HepG2 (cell line): ENCODE results near the gene KLF15. TPM values are rescaled to one million over a fixed set of nuclear protein-coding genes. Genes with fewer than 3 reads are reported as not detected.
A peak's percentile ranks its signal among the peaks of the same experiment; 100 is the strongest.

Source experiments
- ARID2 ChIP-seq: sonication (generic); formaldehyde crosslinking; IDR thresholded peaks from 2 replicates; pipeline ENCODE4 v1.8.1; 2022; ENCODE audit warnings: mild to moderate bottlenecking, missing genetic modification reagents, borderline replicate concordance
- ARNT2 ChIP-seq: sonication (generic); formaldehyde crosslinking; IDR thresholded peaks from 2 replicates; pipeline ENCODE4 v1.8.0; 2022; ENCODE audit warnings: mild to moderate bottlenecking, low read depth, missing genetic modification reagents, moderate library complexity
- DPF2 ChIP-seq: sonication (generic); formaldehyde crosslinking; IDR thresholded peaks from 2 replicates; pipeline ENCODE4 v1.4.0; 2020; ENCODE audit warnings: mild to moderate bottlenecking, low read depth, missing genetic modification reagents, borderline replicate concordance
- ETV5 ChIP-seq: IDR thresholded peaks from 2 replicates; pipeline ENCODE4 v1.6.1; 2018; ENCODE audit warnings: missing biosample characterization, missing genetic modification reagents, inconsistent platforms, borderline replicate concordance
- FOXA1 ChIP-seq, 2 experiments: fragments of 450-650 bp in 1 of 2; sonication (generic) in 1 of 2; formaldehyde crosslinking in 1 of 2; IDR thresholded peaks; 2 replicates each; pipeline versions ENCODE4 v1.4.0 to v1.6.1; 2016 to 2020; ENCODE audit warnings: missing genetic modification reagents in 1 of 2
- HNF4A ChIP-seq: sonication (generic); formaldehyde crosslinking; IDR thresholded peaks from 2 replicates; pipeline ENCODE4 v1.4.0; 2020; ENCODE audit warnings: missing genetic modification reagents
- KDM5A ChIP-seq: fragments of 200-600 bp; sonication (generic); IDR thresholded peaks from 2 replicates; pipeline ENCODE4 v1.7.0; 2018; ENCODE audit warnings: antibody characterized with exemption, mild to moderate bottlenecking, low read length, borderline replicate concordance
- NRL ChIP-seq: sonication (generic); formaldehyde crosslinking; IDR thresholded peaks from 2 replicates; pipeline ENCODE4 v1.5.0; 2020; ENCODE audit warnings: missing genetic modification reagents, mild to moderate bottlenecking, moderate library complexity, borderline replicate concordance
- SAP130 ChIP-seq: IDR thresholded peaks from 2 replicates; pipeline ENCODE4 v1.6.1; 2016; ENCODE audit warnings: low read depth
- SKI ChIP-seq: fragments of 450-650 bp; IDR thresholded peaks from one replicate; pipeline ENCODE4 v1.6.1; 2018; ENCODE audit warnings: mild to moderate bottlenecking; ENCODE audit not compliant: partially characterized antibody
- SYNCRIP ChIP-seq: fragments of 200-400 bp; formaldehyde crosslinking; IDR thresholded peaks from 2 replicates; pipeline ENCODE4 v1.6.1; 2018; ENCODE audit warnings: mild to moderate bottlenecking, low read depth, low read length; ENCODE audit not compliant: insufficient read depth
- ZBTB21 ChIP-seq: sonication (generic); formaldehyde crosslinking; IDR thresholded peaks from 2 replicates; pipeline ENCODE4 v1.4.0; 2020; ENCODE audit warnings: missing genetic modification reagents
- ZMYM3 ChIP-seq: sonication (generic); formaldehyde crosslinking; IDR thresholded peaks from 2 replicates; pipeline ENCODE4 v1.5.1; 2020; ENCODE audit warnings: mild to moderate bottlenecking, missing genetic modification reagents
- ZNF20 ChIP-seq: sonication (generic); formaldehyde crosslinking; IDR thresholded peaks from 2 replicates; pipeline ENCODE4 v1.4.0; 2020; ENCODE audit warnings: mild to moderate bottlenecking, moderate library complexity, missing genetic modification reagents
- ZNF234 ChIP-seq: sonication (generic); formaldehyde crosslinking; conservative IDR thresholded peaks from 2 replicates; pipeline ENCODE4 v1.5.1; 2020; ENCODE audit warnings: mild to moderate bottlenecking, missing genetic modification reagents
- ZNF501 ChIP-seq: sonication (generic); formaldehyde crosslinking; IDR thresholded peaks from 2 replicates; pipeline ENCODE4 v1.5.1; 2020; ENCODE audit warnings: mild to moderate bottlenecking, moderate library complexity, missing genetic modification reagents
- ZNF546 ChIP-seq: sonication (generic); formaldehyde crosslinking; conservative IDR thresholded peaks from 2 replicates; pipeline ENCODE4 v1.8.1; 2023; ENCODE audit warnings: mild to moderate bottlenecking, missing genetic modification reagents
- polyA plus RNA-seq, 8 experiments: library from polyadenylated mRNA; depleted of rRNA in 3 of 8; stranded (reverse) in 7 of 8; unstranded in 1 of 8; fragments of >200 nt; fragmentation: Illumina TruSeq in 4 of 8; extraction: Trizol in 4 of 8; gene quantifications; 2 replicates each; pipeline versions ENCODE4 v1.2.1 to v1.2.3, GENCODE V29; 2011 to 2016; ENCODE audit warnings: low read depth in 4 of 8, missing spikeins in 1 of 8, mixed read lengths in 1 of 8; ENCODE audit not compliant: insufficient read depth in 1 of 8
- total RNA-seq, 5 experiments: library from RNA; depleted of rRNA; stranded (reverse); fragments of >200 nt; fragmentation: Illumina TruSeq; extraction: Trizol; gene quantifications; 2 replicates each; pipeline ENCODE4 v1.2.3, GENCODE V29; 2016; ENCODE audit warnings: low read depth in 1 of 5
- TF ChIP-seq, protein P1 (sequence below): IDR thresholded peaks from 2 replicates; pipeline ENCODE4 v1.6.1; 2012; ENCODE audit warnings: low read length, improper control_type of control experiment
- TF ChIP-seq, protein P2 (sequence below): sonication (generic); formaldehyde crosslinking; IDR thresholded peaks from 2 replicates; pipeline ENCODE4 v1.5.0; 2020; ENCODE audit warnings: mild to moderate bottlenecking, missing genetic modification reagents
- TF ChIP-seq, protein P3 (sequence below): sonication (generic); formaldehyde crosslinking; IDR thresholded peaks from 2 replicates; pipeline ENCODE4 v1.9.0; 2021; ENCODE audit warnings: missing genetic modification reagents, borderline replicate concordance

KLF15 gene
- total and polyA plus RNA-seq, 2 of the 13 experiments (the other 11 are each of a cell fraction or from before 2014, with no cell fraction given): 7.1 to 7.8 TPM

DNA sequence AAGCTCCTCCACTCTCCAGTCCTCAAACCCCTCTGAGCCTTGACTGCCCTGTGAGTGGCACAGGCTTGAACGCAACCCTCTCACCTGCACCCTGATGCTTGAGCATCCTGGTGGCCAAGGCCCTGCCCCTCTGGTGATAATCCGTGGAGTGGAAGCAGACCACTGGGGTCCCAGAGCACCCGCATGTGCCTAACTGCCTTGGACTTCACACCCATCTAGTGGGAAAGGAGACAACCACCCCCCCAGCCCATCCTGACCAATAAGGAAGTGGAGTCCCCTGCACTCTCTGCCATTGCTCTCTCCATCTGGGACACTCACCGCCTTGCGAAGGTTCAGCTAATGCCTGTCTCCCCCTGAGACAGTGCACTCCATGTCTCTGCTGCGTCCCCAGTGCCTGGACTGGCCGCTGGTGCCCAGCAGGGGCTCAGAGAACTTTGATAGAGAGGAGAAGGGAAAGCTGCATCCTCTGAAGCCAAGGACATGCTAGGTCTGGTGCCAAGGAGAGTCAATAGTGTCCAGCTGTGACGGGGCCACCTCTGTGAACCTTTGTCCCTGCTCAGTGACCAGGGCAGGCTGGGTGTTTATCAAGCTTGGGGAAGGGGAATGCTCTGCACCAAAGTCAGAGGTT lies 3.4 kb downstream of the KLF15 start (continued):
- TF ChIP-seq ZBTB21 (CRISPR knock-in tag) (no peak), ZMYM3 (CRISPR knock-in tag) (no peak), ARNT2 (no peak), HNF4A (CRISPR knock-in tag) (peak; percentile 79), FOXA1 (IDR thresholded peaks at IDR 0.05) (no peak), FOXA1 (CRISPR knock-in tag; IDR thresholded peaks at IDR 0.05) (peak; percentile 50; the same call in 1 of the 2 replicates), KDM5A (no peak), NRL (0 out of 2 replicates have a peak, but pooled peaks have one; percentile 26), SKI (no peak), ZNF546 (CRISPR knock-in tag) (no peak), ZNF20 (CRISPR knock-in tag) (no peak), ZNF234 (CRISPR knock-in tag) (no peak), ARID2 (CRISPR knock-in tag) (no peak), SYNCRIP (no peak), ETV5 (CRISPR knock-in tag) (no peak), SAP130 (CRISPR knock-in tag) (peak; percentile 61), DPF2 (CRISPR knock-in tag) (peak; percentile 49; the same call in 1 of the 2 replicates), ZNF501 (no peak)
- TF ChIP-seq, protein P1, sequence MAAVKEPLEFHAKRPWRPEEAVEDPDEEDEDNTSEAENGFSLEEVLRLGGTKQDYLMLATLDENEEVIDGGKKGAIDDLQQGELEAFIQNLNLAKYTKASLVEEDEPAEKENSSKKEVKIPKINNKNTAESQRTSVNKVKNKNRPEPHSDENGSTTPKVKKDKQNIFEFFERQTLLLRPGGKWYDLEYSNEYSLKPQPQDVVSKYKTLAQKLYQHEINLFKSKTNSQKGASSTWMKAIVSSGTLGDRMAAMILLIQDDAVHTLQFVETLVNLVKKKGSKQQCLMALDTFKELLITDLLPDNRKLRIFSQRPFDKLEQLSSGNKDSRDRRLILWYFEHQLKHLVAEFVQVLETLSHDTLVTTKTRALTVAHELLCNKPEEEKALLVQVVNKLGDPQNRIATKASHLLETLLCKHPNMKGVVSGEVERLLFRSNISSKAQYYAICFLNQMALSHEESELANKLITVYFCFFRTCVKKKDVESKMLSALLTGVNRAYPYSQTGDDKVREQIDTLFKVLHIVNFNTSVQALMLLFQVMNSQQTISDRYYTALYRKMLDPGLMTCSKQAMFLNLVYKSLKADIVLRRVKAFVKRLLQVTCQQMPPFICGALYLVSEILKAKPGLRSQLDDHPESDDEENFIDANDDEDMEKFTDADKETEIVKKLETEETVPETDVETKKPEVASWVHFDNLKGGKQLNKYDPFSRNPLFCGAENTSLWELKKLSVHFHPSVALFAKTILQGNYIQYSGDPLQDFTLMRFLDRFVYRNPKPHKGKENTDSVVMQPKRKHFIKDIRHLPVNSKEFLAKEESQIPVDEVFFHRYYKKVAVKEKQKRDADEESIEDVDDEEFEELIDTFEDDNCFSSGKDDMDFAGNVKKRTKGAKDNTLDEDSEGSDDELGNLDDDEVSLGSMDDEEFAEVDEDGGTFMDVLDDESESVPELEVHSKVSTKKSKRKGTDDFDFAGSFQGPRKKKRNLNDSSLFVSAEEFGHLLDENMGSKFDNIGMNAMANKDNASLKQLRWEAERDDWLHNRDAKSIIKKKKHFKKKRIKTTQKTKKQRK: no peak
- TF ChIP-seq, protein P2, sequence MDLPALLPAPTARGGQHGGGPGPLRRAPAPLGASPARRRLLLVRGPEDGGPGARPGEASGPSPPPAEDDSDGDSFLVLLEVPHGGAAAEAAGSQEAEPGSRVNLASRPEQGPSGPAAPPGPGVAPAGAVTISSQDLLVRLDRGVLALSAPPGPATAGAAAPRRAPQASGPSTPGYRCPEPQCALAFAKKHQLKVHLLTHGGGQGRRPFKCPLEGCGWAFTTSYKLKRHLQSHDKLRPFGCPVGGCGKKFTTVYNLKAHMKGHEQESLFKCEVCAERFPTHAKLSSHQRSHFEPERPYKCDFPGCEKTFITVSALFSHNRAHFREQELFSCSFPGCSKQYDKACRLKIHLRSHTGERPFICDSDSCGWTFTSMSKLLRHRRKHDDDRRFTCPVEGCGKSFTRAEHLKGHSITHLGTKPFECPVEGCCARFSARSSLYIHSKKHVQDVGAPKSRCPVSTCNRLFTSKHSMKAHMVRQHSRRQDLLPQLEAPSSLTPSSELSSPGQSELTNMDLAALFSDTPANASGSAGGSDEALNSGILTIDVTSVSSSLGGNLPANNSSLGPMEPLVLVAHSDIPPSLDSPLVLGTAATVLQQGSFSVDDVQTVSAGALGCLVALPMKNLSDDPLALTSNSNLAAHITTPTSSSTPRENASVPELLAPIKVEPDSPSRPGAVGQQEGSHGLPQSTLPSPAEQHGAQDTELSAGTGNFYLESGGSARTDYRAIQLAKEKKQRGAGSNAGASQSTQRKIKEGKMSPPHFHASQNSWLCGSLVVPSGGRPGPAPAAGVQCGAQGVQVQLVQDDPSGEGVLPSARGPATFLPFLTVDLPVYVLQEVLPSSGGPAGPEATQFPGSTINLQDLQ (CRISPR knock-in tag): no peak
- TF ChIP-seq, protein P3, sequence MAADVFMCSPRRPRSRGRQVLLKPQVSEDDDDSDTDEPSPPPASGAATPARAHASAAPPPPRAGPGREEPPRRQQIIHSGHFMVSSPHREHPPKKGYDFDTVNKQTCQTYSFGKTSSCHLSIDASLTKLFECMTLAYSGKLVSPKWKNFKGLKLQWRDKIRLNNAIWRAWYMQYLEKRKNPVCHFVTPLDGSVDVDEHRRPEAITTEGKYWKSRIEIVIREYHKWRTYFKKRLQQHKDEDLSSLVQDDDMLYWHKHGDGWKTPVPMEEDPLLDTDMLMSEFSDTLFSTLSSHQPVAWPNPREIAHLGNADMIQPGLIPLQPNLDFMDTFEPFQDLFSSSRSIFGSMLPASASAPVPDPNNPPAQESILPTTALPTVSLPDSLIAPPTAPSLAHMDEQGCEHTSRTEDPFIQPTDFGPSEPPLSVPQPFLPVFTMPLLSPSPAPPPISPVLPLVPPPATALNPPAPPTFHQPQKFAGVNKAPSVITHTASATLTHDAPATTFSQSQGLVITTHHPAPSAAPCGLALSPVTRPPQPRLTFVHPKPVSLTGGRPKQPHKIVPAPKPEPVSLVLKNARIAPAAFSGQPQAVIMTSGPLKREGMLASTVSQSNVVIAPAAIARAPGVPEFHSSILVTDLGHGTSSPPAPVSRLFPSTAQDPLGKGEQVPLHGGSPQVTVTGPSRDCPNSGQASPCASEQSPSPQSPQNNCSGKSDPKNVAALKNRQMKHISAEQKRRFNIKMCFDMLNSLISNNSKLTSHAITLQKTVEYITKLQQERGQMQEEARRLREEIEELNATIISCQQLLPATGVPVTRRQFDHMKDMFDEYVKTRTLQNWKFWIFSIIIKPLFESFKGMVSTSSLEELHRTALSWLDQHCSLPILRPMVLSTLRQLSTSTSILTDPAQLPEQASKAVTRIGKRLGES (CRISPR knock-in tag): no peak
